OCI-M1 (cell line): ENCODE results near the gene PAQR4.

Experiments
- DNase-seq: peaks from one replicate; lab custom pipeline; 2025; lab: John Stamatoyannopoulos, UW

PAQR4 gene

DNA sequence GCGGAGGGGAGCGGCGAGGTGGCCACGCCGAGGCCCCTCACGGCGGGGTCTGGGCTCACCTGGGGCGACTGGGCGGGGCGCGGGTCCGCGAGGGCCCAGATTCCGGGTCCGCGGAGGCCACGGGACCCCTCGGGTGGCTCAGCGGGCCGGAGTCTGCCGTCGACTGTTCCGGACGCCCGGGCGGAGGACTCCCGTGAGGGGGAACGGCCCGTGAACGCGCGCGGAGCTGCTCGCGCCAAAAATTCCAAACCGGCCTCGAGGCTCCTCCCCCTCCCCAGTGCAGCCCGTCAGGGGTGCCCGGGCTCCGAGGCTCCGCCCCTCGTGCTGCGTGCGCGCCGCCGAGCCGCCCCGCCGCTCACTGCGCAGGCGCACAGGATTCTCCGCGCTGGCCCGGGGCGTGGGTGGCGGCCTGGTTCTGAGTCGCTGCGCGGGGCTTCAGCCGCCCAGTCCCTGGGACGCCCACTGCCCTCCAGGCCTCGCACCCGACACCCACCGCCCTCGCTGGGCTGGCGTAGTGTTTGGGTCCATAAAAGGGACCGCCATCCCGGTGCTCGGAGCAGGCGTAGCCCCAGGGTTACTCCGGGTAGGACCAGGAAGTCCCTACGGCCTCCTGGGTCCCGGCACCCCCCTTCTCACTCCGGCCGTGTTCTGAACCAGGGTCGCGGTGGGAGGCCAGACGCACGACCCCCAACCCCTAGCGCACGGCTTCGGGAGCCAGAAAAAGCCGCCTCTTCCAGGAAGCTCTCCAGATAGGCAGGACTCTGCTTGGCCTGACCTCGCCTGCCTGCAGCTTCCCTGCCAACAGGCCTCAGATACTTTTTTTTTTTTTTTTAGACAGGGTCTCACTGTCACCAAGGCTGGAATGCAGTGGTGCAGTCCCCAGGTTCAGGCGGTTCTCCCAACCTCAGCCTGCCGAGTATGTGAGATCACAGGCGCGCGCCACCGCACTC is 11.4 kb downstream of the PAQR4 start, which contains the start of gene PKMYT1:
TSS of gene PKMYT1 (minus strand) at position 220 of the 950 bp plus-strand sequence. CDS start 789 bp downstream, outside the sequence.
- DNase-seq, result peak; percentile 94

GRCh38 chr16:2981177-2981898 is 12.2 kb downstream of the PAQR4 start:
- no peak for DNase-seq

GRCh38 chr16:2981899-2982250 is 12.7 kb downstream of the PAQR4 start:
- no peak for DNase-seq

- DNase-seq, result no peak
Measured at GRCh38 chr16:2982402-2982801, 13.3 kb downstream of the PAQR4 start.

- peak; percentile 91 for DNase-seq
Measured at GRCh38 chr16:2983706-2984136, 14.6 kb downstream of the PAQR4 start.

- no peak for DNase-seq
Measured at GRCh38 chr16:2985462-2985861, 16.3 kb downstream of the PAQR4 start.

GRCh38 chr16:2985893-2986355 is 16.8 kb downstream of the PAQR4 start:
- DNase-seq, result no peak

GRCh38 chr16:2986623-2987188 is 17.6 kb downstream of the PAQR4 start:
- DNase-seq, result no peak

- no peak for DNase-seq
Measured at GRCh38 chr16:2987286-2987685, 18.1 kb downstream of the PAQR4 start.

DNA sequence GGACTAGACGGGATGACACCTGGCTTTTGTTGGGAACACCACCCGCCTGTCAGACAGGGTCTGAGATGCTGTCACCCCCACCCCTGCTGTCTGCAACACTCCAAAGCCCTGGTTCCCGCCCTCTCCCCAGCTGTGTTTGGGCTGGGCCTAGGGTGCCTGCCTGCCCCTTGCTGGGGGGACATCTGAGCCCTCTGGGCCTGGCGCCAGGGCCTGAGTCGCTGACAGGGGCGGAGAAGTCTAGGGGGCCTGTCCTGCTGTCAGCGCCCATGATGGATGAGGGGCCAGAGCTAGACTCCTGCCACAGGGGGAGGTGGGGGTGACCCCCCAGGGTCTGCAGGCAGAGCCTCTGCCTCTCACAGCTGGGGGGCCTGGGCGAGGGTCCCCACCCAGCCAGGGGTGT is 18.7 kb downstream of the PAQR4 start:
- no peak for DNase-seq

GRCh38 chr16:2988590-2989099 is 19.5 kb downstream of the PAQR4 start:
- DNase-seq, result no peak

GRCh38 chr16:2990891-2991290 is 21.7 kb downstream of the PAQR4 start:
- DNase-seq, result no peak

- no peak for DNase-seq
Measured at GRCh38 chr16:2991566-2992261, 22.6 kb downstream of the PAQR4 start.

GRCh38 chr16:2992383-2993081 is 23.4 kb downstream of the PAQR4 start:
- DNase-seq, result no peak

GRCh38 chr16:2996298-2996697 is 27.1 kb downstream of the PAQR4 start:
- no peak for DNase-seq

- DNase-seq, result no peak
Measured at GRCh38 chr16:2999929-3000328, 30.8 kb downstream of the PAQR4 start.

- no peak for DNase-seq
Measured at GRCh38 chr16:3000540-3000939, 31.4 kb downstream of the PAQR4 start.

- no peak for DNase-seq
Measured at GRCh38 chr16:3001316-3001715, 32.2 kb downstream of the PAQR4 start.

- peak; percentile 99 for DNase-seq
Measured at GRCh38 chr16:3003582-3004270, 34.6 kb downstream of the PAQR4 start.

DNA sequence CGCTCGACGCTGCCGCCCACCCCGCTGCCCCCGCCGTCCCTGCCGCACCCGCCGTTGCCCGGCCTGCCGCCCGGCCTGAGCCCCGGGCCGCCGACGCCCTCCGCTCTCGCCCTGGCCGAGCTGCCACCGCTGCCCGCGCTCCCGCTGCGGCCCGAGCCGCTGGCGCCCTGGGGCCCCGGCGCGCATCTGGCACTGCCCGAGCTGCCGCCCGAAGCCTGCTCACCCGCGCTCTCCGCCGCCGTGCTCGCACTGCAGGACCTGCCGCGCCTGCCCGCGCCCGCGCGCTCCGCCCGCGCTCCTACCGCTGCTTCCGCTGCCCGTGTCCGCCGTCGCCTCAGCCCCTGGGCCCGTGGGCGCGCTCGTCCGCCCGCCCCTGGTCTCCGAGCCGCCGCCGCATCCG is 35.2 kb downstream of the PAQR4 start:
- peak; percentile 35 for DNase-seq
